ENCODE results near the gene BCL2L15. TPM values are rescaled to one million over a fixed set of nuclear protein-coding genes. Genes with fewer than 3 reads are reported as not detected.

The BCL2L15 gene
- polyA plus RNA-seq, 4 donors, result 14.8 to 214 (median 132) TPM

DNA sequence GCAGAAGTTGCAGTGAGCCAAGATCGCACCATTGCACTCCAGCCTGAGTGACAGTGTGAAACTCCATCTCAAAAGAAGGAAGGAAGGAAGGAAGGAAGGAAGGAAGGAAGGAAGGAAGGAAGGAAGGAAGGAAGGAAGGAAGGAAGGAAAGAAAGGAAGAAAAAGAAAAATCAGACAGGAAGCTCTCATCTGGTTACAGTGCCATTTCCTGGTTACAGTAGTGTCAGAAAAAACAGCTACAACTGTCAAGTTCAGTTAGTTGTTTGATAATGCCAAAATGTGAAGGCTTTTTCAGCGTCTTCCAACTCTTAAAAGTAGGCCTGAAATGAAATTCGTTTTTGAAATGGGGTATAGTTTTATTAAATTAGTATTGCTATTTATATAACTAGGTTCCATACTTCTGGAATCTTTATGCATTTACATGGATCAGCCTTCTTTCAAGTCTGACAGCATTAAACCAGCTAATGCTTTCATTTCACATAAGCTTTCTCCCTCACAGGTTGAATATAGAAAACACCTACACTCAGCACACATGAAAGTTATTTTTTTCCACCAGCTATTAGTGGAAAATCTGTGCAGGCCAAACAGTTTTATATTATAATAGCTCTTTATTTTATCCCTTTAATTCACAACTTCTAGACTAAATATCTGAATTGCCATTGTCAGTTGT is 37.1 kb downstream of the BCL2L15 start:
- Histone ChIP-seq H3K36me3 (ENCODE audit: control insufficient read depth in 3 of 3, insufficient read depth in 2 of 3, low read depth in 1 of 3, low read length in 3 of 3) (no peaks in the 10 kb centered on the region), H3K27me3 (ENCODE audit: control insufficient read depth in 3 of 3, insufficient read depth in 3 of 3, low read length in 3 of 3) (no peaks in the 10 kb centered on the region), H3K4me3 (ENCODE audit: low read depth in 1 of 3, low read length in 3 of 3) (no peak overlapping the region), H3K4me1 (ENCODE audit: control insufficient read depth in 3 of 3, insufficient read depth in 2 of 3, low read depth in 1 of 3, low read length in 2 of 3) (no peaks in the 10 kb centered on the region), H3K9me3 (ENCODE audit: control insufficient read depth in 2 of 2, insufficient read depth in 1 of 2, low read depth in 1 of 2, low read length in 1 of 2) (no peaks in the 10 kb centered on the region), H3K27ac (ENCODE audit: low read depth in 1 of 3, low read length in 2 of 3) (no peak overlapping the region)
- 70 to 77% (median 74%) methylated on average over 3 of the region's 3 CpGs for WGBS, 3 donors
- FAIRE-seq (no peak), DNase-seq (no peak)

DNA sequence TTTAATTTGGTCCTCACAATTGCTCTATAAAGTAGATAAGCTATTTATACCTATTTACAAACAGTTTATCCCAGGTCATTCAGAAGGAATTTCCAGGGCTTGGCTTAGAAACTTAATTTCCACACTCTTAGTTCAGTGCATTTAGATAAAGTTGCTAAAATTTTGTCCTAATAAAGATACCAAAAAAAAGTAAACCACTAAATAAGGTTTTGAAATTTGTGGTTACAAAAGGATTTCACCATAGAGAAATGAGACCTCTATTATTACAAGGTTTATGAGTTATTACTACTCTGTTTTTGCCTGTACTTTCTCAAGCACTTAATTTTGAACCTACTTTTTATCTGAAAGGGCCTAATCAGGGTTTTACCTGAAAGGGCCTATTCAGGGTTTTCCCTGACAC is 38.3 kb downstream of the BCL2L15 start:
- no peaks in the 10 kb centered on the region for H3K36me3 ChIP-seq (ENCODE audit: control insufficient read depth in 3 of 3, insufficient read depth in 2 of 3, low read depth in 1 of 3, low read length in 3 of 3)
- no peaks in the 10 kb centered on the region for H3K4me1 ChIP-seq (ENCODE audit: control insufficient read depth in 3 of 3, insufficient read depth in 2 of 3, low read depth in 1 of 3, low read length in 2 of 3)
- no peak for DNase-seq
- H3K27ac ChIP-seq (ENCODE audit: low read depth in 1 of 3, low read length in 2 of 3), result no peak overlapping the region
- FAIRE-seq, result no peak
- no peak overlapping the region for H3K4me3 ChIP-seq (ENCODE audit: low read depth in 1 of 3, low read length in 3 of 3)
- H3K27me3 ChIP-seq (ENCODE audit: control insufficient read depth in 3 of 3, insufficient read depth in 3 of 3, low read length in 3 of 3), result no peaks in the 10 kb centered on the region
- no peaks in the 10 kb centered on the region for H3K9me3 ChIP-seq (ENCODE audit: control insufficient read depth in 2 of 2, insufficient read depth in 1 of 2, low read depth in 1 of 2, low read length in 1 of 2)

DNA sequence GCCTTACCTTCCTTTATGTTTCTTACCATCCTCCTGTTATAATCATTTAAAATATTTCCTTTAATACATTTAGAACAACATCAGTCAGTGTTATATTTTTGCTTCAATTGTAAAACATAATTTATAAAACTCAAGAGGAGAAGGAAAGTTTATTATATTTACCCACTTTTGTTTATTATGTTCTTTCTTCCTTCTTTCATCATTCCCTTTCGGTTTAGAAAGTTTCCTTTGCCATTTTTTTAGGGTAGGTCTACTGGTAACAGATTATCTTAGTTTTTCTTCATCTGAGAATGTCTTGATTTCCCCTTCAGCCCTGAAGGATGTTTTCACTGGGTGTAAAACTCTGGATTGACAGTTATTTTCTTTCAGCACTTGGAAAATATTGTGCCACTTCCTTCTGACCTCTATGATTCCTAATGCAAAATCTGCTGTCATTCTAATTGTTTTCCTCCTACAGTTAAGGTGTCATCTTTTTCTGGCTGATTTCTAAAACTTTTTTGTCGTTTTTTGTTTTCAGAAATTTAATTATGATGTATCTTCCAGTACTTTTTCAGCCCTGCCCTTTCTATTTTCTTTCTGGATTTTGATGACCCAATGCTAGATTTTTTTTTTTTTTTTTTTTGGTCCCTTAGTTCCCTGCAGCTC is 40.9 kb downstream of the BCL2L15 start:
- no peak overlapping the region for H3K4me3 ChIP-seq (ENCODE audit: low read depth in 1 of 3, low read length in 3 of 3)
- H3K9me3 ChIP-seq (ENCODE audit: control insufficient read depth in 2 of 2, insufficient read depth in 1 of 2, low read depth in 1 of 2, low read length in 1 of 2), result no peaks in the 10 kb centered on the region
- H3K27ac ChIP-seq (ENCODE audit: low read depth in 1 of 3, low read length in 2 of 3), result no peak overlapping the region
- H3K27me3 ChIP-seq (ENCODE audit: control insufficient read depth in 3 of 3, insufficient read depth in 3 of 3, low read length in 3 of 3), result no peaks in the 10 kb centered on the region
- DNase-seq, result no peak
- H3K36me3 ChIP-seq (ENCODE audit: control insufficient read depth in 3 of 3, insufficient read depth in 2 of 3, low read depth in 1 of 3, low read length in 3 of 3), result no peaks in the 10 kb centered on the region
- FAIRE-seq, result no peak
- H3K4me1 ChIP-seq (ENCODE audit: control insufficient read depth in 3 of 3, insufficient read depth in 2 of 3, low read depth in 1 of 3, low read length in 2 of 3), result no peaks in the 10 kb centered on the region
- WGBS, 3 donors, result 80 to 89% (median 86%) methylated on average over 2 of the region's 2 CpGs

DNA sequence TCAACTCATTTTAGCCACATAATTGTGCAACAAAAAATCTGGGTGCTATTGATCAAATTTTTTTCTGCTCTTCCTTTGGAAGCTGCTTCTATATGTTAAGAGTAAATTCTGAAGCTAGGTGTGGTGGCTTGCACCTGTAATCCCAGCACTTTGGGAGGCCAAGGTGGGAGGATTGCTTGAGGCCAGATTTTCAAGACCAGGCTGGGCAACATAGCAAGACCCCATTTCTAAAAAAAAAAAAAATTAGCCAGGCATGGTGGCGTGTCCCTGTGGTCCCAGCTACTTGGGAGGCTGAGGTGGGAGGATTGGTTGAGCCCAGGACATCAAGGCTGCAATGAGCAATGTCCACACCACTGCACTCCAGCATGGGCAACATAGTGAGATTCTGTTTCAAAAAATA is 50.8 kb downstream of the BCL2L15 start:
- Histone ChIP-seq H3K4me1 (ENCODE audit: control insufficient read depth in 3 of 3, insufficient read depth in 2 of 3, low read depth in 1 of 3, low read length in 2 of 3) (no peaks in the 10 kb centered on the region), H3K27me3 (ENCODE audit: control insufficient read depth in 3 of 3, insufficient read depth in 3 of 3, low read length in 3 of 3) (no peaks in the 10 kb centered on the region), H3K36me3 (ENCODE audit: control insufficient read depth in 3 of 3, insufficient read depth in 2 of 3, low read depth in 1 of 3, low read length in 3 of 3) (peaks cover 0 to 13% (median 0%) of the 10 kb centered on the region in 3 donors), H3K27ac (ENCODE audit: low read depth in 1 of 3, low read length in 2 of 3) (no peak overlapping the region), H3K4me3 (ENCODE audit: low read depth in 1 of 3, low read length in 3 of 3) (no peak overlapping the region), H3K9me3 (ENCODE audit: control insufficient read depth in 2 of 2, insufficient read depth in 1 of 2, low read depth in 1 of 2, low read length in 1 of 2) (no peaks in the 10 kb centered on the region)
- DNase-seq (no peak), FAIRE-seq (no peak)
- WGBS, 3 donors, result 97 to 100% (median 100%) methylated on average over 1 of the region's 1 CpG

DNA sequence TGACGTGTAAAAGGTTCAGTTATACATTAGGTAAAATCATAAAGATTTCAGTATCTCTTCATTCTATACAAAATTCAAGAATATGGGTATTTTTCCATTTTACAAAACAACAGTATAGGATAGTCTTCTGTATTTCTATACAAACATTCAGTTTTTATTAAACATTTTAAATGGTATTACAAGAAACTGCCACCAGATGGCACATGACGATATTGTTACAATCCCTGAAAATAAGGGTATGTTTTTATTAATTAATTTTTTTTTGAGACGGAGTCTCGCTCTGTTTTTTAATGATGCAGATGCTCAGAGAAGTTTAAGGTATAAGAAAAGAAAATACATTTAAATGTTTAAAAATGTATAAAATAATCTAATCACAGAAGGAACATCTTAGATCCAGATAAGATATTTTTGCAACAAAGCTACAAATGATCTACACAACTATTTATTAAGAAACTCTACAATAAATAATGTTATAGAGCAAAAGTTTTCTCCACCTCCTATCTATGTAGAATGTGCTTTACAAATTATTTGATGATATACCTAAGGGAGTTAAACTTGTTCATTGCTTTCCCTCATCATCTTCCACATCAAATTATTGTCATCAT is 51.6 kb downstream of the BCL2L15 start:
- FAIRE-seq (peak; percentile 88), DNase-seq (peak; percentile 64 to 65)
- peaks cover 0 to 15% (median 0%) of the 10 kb centered on the region in 3 donors for H3K36me3 ChIP-seq (ENCODE audit: control insufficient read depth in 3 of 3, insufficient read depth in 2 of 3, low read depth in 1 of 3, low read length in 3 of 3)
- 13 to 17% (median 13%) methylated on average over 4 of the region's 4 CpGs for WGBS, 3 donors
- no peaks in the 10 kb centered on the region for H3K4me1 ChIP-seq (ENCODE audit: control insufficient read depth in 3 of 3, insufficient read depth in 2 of 3, low read depth in 1 of 3, low read length in 2 of 3)
- H3K4me3 ChIP-seq (ENCODE audit: low read depth in 1 of 3, low read length in 3 of 3), result no peak overlapping the region
- H3K9me3 ChIP-seq (ENCODE audit: control insufficient read depth in 2 of 2, insufficient read depth in 1 of 2, low read depth in 1 of 2, low read length in 1 of 2), result no peaks in the 10 kb centered on the region
- H3K27ac ChIP-seq (ENCODE audit: low read depth in 1 of 3, low read length in 2 of 3), result no peak overlapping the region
- H3K27me3 ChIP-seq (ENCODE audit: control insufficient read depth in 3 of 3, insufficient read depth in 3 of 3, low read length in 3 of 3), result no peaks in the 10 kb centered on the region

DNA sequence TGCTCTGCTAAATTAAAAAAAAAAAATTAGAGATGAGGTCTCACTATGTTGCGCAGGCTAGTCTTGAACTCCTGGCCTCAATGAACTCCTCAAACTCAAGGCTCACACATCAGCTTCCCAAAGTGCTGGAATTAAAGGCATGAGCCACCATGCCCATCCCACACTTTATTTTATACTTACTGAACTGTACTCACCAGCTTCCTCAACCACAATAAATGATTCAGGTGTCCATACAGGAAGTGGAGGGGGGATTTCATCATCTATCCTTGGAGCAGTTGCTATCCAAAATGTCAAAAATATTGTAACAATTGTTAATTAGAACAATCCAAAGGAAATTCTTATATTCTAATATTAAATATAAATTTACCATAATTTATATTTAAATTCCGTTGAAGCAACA is 52.7 kb downstream of the BCL2L15 start:
- Histone ChIP-seq H3K4me3 (ENCODE audit: low read depth in 1 of 3, low read length in 3 of 3) (no peak overlapping the region), H3K36me3 (ENCODE audit: control insufficient read depth in 3 of 3, insufficient read depth in 2 of 3, low read depth in 1 of 3, low read length in 3 of 3) (peaks cover 0 to 15% (median 0%) of the 10 kb centered on the region in 3 donors), H3K27ac (ENCODE audit: low read depth in 1 of 3, low read length in 2 of 3) (no peak overlapping the region), H3K27me3 (ENCODE audit: control insufficient read depth in 3 of 3, insufficient read depth in 3 of 3, low read length in 3 of 3) (no peaks in the 10 kb centered on the region), H3K9me3 (ENCODE audit: control insufficient read depth in 2 of 2, insufficient read depth in 1 of 2, low read depth in 1 of 2, low read length in 1 of 2) (no peaks in the 10 kb centered on the region), H3K4me1 (ENCODE audit: control insufficient read depth in 3 of 3, insufficient read depth in 2 of 3, low read depth in 1 of 3, low read length in 2 of 3) (no peaks in the 10 kb centered on the region)
- FAIRE-seq (no peak), DNase-seq (no peak)
- 94 to 99% (median 99%) methylated on average over 2 of the region's 2 CpGs for WGBS, 3 donors

Other genes starting within 250 kb of the BCL2L15 start
- 1 to 10 TPM in 3 of 4 donors, under 1 TPM in 1; 0.67 to 6.7 (median 3.9) TPM for gene PHTF1, start 128.1 kb downstream of the BCL2L15 start, polyA plus RNA-seq
- 10 to 100 TPM in 1 of 4 donors, 1 to 10 TPM in 3; 4.7 to 19.5 (median 6.1) TPM for gene RSBN1, start 75.1 kb downstream of the BCL2L15 start, polyA plus RNA-seq
- gene PTPN22, start 15.9 kb downstream of the BCL2L15 start, polyA plus RNA-seq, result 10 to 100 TPM in 2 of 4 donors, 1 to 10 TPM in 2; 2.0 to 20.1 (median 8.4) TPM
- 10 to 100 TPM; 12.4 to 33.8 (median 15.0) TPM for gene AP4B1, start 17.2 kb upstream of the BCL2L15 start, polyA plus RNA-seq
- 1 to 10 TPM in 3 of 4 donors, under 1 TPM in 1; 0.45 to 5.8 (median 3.2) TPM for gene DCLRE1B, start 17.7 kb upstream of the BCL2L15 start, polyA plus RNA-seq
- gene HIPK1, start 41.7 kb upstream of the BCL2L15 start, polyA plus RNA-seq, result 10 to 100 TPM in 3 of 4 donors, 1 to 10 TPM in 1; 9.5 to 30.0 (median 10.8) TPM
- gene OLFML3, start 91.9 kb upstream of the BCL2L15 start, polyA plus RNA-seq, result 10 to 100 TPM in 2 of 4 donors, 1 to 10 TPM in 2; 2.2 to 34.1 (median 12.5) TPM

Data from small intestine (tissue), 7 donors.